ENCODE measurements around the gene TNRC6C. TPM values are rescaled to one million over a fixed set of nuclear protein-coding genes. Genes with fewer than 3 reads are reported as not detected.

TNRC6C gene
- total and polyA plus RNA-seq, 4 donors, result 1.3 to 7.7 (median 2.9) TPM

GRCh38 chr17:78046923-78047322 is 88.4 kb downstream of the TNRC6C start (continued):
- no peak for TF ChIP-seq REST (IDR thresholded peaks at IDR 0.05)
- no peak for TF ChIP-seq FOXA2 (IDR thresholded peaks at IDR 0.05)

- Histone ChIP-seq H3K4me1 (ENCODE audit: control insufficient read depth in 4 of 4, insufficient read depth in 4 of 4, low read length in 3 of 4) (no peaks in the 10 kb centered on the region), H3K9ac (ENCODE audit: low read depth in 1 of 2, low read length in 2 of 2) (no peak overlapping the region), H3K36me3 (ENCODE audit: control insufficient read depth in 4 of 4, insufficient read depth in 3 of 4, low read depth in 1 of 4, low read length in 3 of 4) (peaks cover 4 to 25% (median 13%) of the 10 kb centered on the region in 4 donors), H3K4me3 (ENCODE audit: low read depth in 1 of 3, low read length in 3 of 3) (no peak overlapping the region), H3K27me3 (ENCODE audit: control insufficient read depth in 4 of 4, insufficient read depth in 4 of 4, low read length in 3 of 4) (no peaks in the 10 kb centered on the region), H3K27ac (ENCODE audit: low read depth in 1 of 2, low read length in 2 of 2) (no peak overlapping the region), H3K9me3 (ENCODE audit: control insufficient read depth in 4 of 4, low read length in 3 of 4) (no peaks in the 10 kb centered on the region)
- WGBS, result 97% methylated on average over 10 of the region's 10 CpGs
- no peak for DNase-seq (ENCODE audit: low spot score)
- no peak for TF ChIP-seq HNF4G (IDR thresholded peaks at IDR 0.05)
- TF ChIP-seq CTCF (IDR thresholded peaks at IDR 0.05; ENCODE audit: low read depth, low read length, missing input control), result no peak
- TF ChIP-seq NR2F2 (IDR thresholded peaks at IDR 0.05), result no peak
- TF ChIP-seq FOXA2 (IDR thresholded peaks at IDR 0.05), result no peak
- TF ChIP-seq REST (IDR thresholded peaks at IDR 0.05), result no peak
- TF ChIP-seq FOXA1 (IDR thresholded peaks at IDR 0.05), result no peak
- TF ChIP-seq SP1 (IDR thresholded peaks at IDR 0.05), result no peak
- no peak for TF ChIP-seq YY1 (IDR thresholded peaks at IDR 0.05)
- no peak for TF ChIP-seq JUND (IDR thresholded peaks at IDR 0.05)
- TF ChIP-seq RXRA (IDR thresholded peaks at IDR 0.05), result no peak
- TF ChIP-seq EGR1 (IDR thresholded peaks at IDR 0.05; ENCODE audit: low read depth in 2 of 2), result no peak
- TF ChIP-seq HNF4A (conservative IDR thresholded peaks at IDR 0.05), result no peak
- no peak for TF ChIP-seq MAX (IDR thresholded peaks at IDR 0.05)
- TF ChIP-seq ATF3 (IDR thresholded peaks at IDR 0.05), result no peak
- no peak for TF ChIP-seq GABPA (IDR thresholded peaks at IDR 0.05 in 1 of 2, conservative IDR thresholded peaks at IDR 0.05 in 1 of 2)
These were observed 90.1 kb downstream of the TNRC6C start for GRCh38 chr17:78048346-78049292.
